OCI-LY1 (cell line): Measurements from ENCODE around the gene IMPACT.

Experiments
- H2AFZ ChIP-seq: fragments of 200-600 bp; sonication (generic), shearing (Covaris generic); 2 replicates; pipeline ENCODE4 v1.6.0; 2014; ENCODE audit warnings: antibody characterized with exemption, mild to moderate bottlenecking, low read length
- H3F3A ChIP-seq: fragments of 200-600 bp; sonication (generic), shearing (Covaris generic); 2 replicates; pipeline ENCODE4 v1.6.0; 2014; ENCODE audit warnings: mild to moderate bottlenecking, antibody characterized with exemption, low read length, moderate library complexity; ENCODE audit not compliant: insufficient read depth
- H3K27ac ChIP-seq: fragments of 200-600 bp; sonication (generic); 2 replicates; pipeline ENCODE4 v1.5.1; 2014; ENCODE audit warnings: low read length, mixed run types, mild to moderate bottlenecking, low read depth; ENCODE audit not compliant: poor library complexity, severe bottlenecking
- H3K27me3 ChIP-seq: fragments of 200-600 bp; sonication (generic); 2 replicates; pipeline ENCODE4 v1.6.0; 2014; ENCODE audit warnings: antibody characterized with exemption, mild to moderate bottlenecking, low read length, moderate library complexity; ENCODE audit not compliant: insufficient read depth
- H3K36me3 ChIP-seq: fragments of 200-600 bp; sonication (generic); 2 replicates; pipeline ENCODE4 v1.6.1; 2014; ENCODE audit warnings: mild to moderate bottlenecking, antibody characterized with exemption, low read length, moderate library complexity, mixed read lengths; ENCODE audit not compliant: insufficient read depth
- H3K4me1 ChIP-seq: fragments of 200-600 bp; sonication (generic); 2 replicates; pipeline ENCODE4 v1.5.1; 2014; ENCODE audit warnings: mild to moderate bottlenecking, low read length, moderate library complexity; ENCODE audit not compliant: insufficient read depth, severe bottlenecking
- H3K4me2 ChIP-seq: fragments of 200-600 bp; sonication (generic), shearing (Covaris generic); 2 replicates; pipeline ENCODE4 v1.6.1; 2014; ENCODE audit warnings: low read length
- H3K4me3 ChIP-seq: fragments of 200-600 bp; sonication (generic); 2 replicates; pipeline ENCODE4 v1.5.1; 2014; ENCODE audit warnings: low read length, low read depth, mild to moderate bottlenecking, mixed read lengths; ENCODE audit not compliant: poor library complexity, severe bottlenecking
- H3K79me2 ChIP-seq: fragments of 200-600 bp; shearing (Covaris generic); 2 replicates; pipeline ENCODE4 v1.6.1; 2016; ENCODE audit warnings: mixed run types, low read length, mixed read lengths; ENCODE audit not compliant: insufficient read depth
- H3K9ac ChIP-seq: fragments of 200-600 bp; sonication (generic), shearing (Covaris generic); 2 replicates; pipeline ENCODE4 v1.6.1; 2014; ENCODE audit warnings: mild to moderate bottlenecking, low read length, mixed read lengths
- H3K9me2 ChIP-seq: fragments of 200-600 bp; sonication (generic), shearing (Covaris generic); 2 replicates; pipeline ENCODE4 v1.6.1; 2014; ENCODE audit warnings: low read depth, mild to moderate bottlenecking, low read length, mixed read lengths
- H3K9me3 ChIP-seq: fragments of 200-600 bp; shearing (Covaris generic); 2 replicates; pipeline ENCODE4 v1.6.1; 2014; ENCODE audit warnings: low read length, mixed read lengths
- H4K20me1 ChIP-seq: fragments of 200-600 bp; sonication (generic), shearing (Covaris generic); 2 replicates; pipeline ENCODE4 v1.6.0; 2016; ENCODE audit warnings: mild to moderate bottlenecking, low read length; ENCODE audit not compliant: insufficient read depth
- CTCF ChIP-seq: fragments of 200-600 bp; sonication (generic), shearing (Covaris generic); IDR thresholded peaks from 2 replicates; pipeline ENCODE4 v1.5.1; 2017; ENCODE audit warnings: mild to moderate bottlenecking, antibody characterized with exemption, low read length, moderate library complexity, mixed read lengths
- EZH2 ChIP-seq: fragments of 200-600 bp; sonication (generic), shearing (Covaris generic); IDR thresholded peaks from 2 replicates; pipeline ENCODE4 v1.8.0; 2017; ENCODE audit warnings: borderline replicate concordance, mixed run types, mild to moderate bottlenecking, antibody characterized with exemption, low read length, moderate library complexity, mixed read lengths

The IMPACT gene

GRCh38 chr18:24485681-24486080 is 59.2 kb downstream of the IMPACT start:
- Histone ChIP-seq H3K4me3 (no peak overlapping the region), H2AFZ (no peak overlapping the region), H3K27ac (no peak overlapping the region), H3K9me3 (no peaks in the 10 kb centered on the region), H3K4me2 (no peak overlapping the region), H3K36me3 (no peaks in the 10 kb centered on the region), H3K9ac (no peak overlapping the region), H3K9me2 (no peaks in the 10 kb centered on the region), H4K20me1 (no peaks in the 10 kb centered on the region), H3K4me1 (no peaks in the 10 kb centered on the region), H3K79me2 (no peaks in the 10 kb centered on the region), H3F3A (no peaks in the 10 kb centered on the region), H3K27me3 (peaks cover 5% of the 10 kb centered on the region; the same call in 1 of the 2 replicates)
- TF ChIP-seq EZH2 (no peak), CTCF (no peak)

GRCh38 chr18:24486684-24487083 is 60.2 kb downstream of the IMPACT start:
- H3K9me3 ChIP-seq, result no peaks in the 10 kb centered on the region
- H3K4me1 ChIP-seq, result peaks cover 2% of the 10 kb centered on the region
- TF ChIP-seq CTCF (no peak), EZH2 (no peak)
- no peak overlapping the region for H2AFZ ChIP-seq
- no peaks in the 10 kb centered on the region for H3K36me3 ChIP-seq
- H3K9ac ChIP-seq, result no peak overlapping the region
- H3K9me2 ChIP-seq, result no peaks in the 10 kb centered on the region
- H3K27ac ChIP-seq, result no peak overlapping the region
- no peaks in the 10 kb centered on the region for H4K20me1 ChIP-seq
- no peaks in the 10 kb centered on the region for H3F3A ChIP-seq
- peaks cover 5% of the 10 kb centered on the region; the same call in 1 of the 2 replicates for H3K27me3 ChIP-seq
- no peaks in the 10 kb centered on the region for H3K79me2 ChIP-seq
- H3K4me3 ChIP-seq, result no peak overlapping the region
- H3K4me2 ChIP-seq, result no peak overlapping the region

- no peak overlapping the region for H3K27ac ChIP-seq
- no peak overlapping the region for H2AFZ ChIP-seq
- no peaks in the 10 kb centered on the region for H3K36me3 ChIP-seq
- peaks cover 15% of the 10 kb centered on the region for H3K4me1 ChIP-seq
- H3K9ac ChIP-seq, result no peak overlapping the region
- no peaks in the 10 kb centered on the region for H3F3A ChIP-seq
- H3K79me2 ChIP-seq, result no peaks in the 10 kb centered on the region
- H4K20me1 ChIP-seq, result no peaks in the 10 kb centered on the region
- no peak overlapping the region for H3K4me3 ChIP-seq
- H3K4me2 ChIP-seq, result no peak overlapping the region
- H3K9me2 ChIP-seq, result no peaks in the 10 kb centered on the region
- no peaks in the 10 kb centered on the region for H3K9me3 ChIP-seq
- TF ChIP-seq EZH2 (no peak), CTCF (peak; percentile 73)
- H3K27me3 ChIP-seq, result peaks cover 5% of the 10 kb centered on the region; the same call in 1 of the 2 replicates
Observed at GRCh38 chr18:24488824-24489493, 62.5 kb downstream of the IMPACT start.
